SK-N-SH treated with all-trans-retinoic acid at 6 μM for 48 hours (cell line): ENCODE measurements around the gene CRAT.

ENCODE experiments used
- ATAC-seq: fragments of 200-7000 bp; cut with Tn5 transposase; 3 replicates; pipeline ENCODE4 v1.9.1; 2020; ENCODE audit warnings: mild to moderate bottlenecking, moderate library complexity
- ARNTL ChIP-seq: fragments of 450-650 bp; formaldehyde crosslinking; IDR thresholded peaks from 2 replicates; pipeline ENCODE4 v1.5.0; 2020; ENCODE audit warnings: low read depth, mild to moderate bottlenecking, moderate library complexity, borderline replicate concordance
- BACH2 ChIP-seq: fragments of 250-450 bp; sonication (Bioruptor Pico); IDR thresholded peaks from 2 replicates; pipeline ENCODE4 v1.9.0; 2021; ENCODE audit warnings: mild to moderate bottlenecking, borderline replicate concordance
- CSDC2 ChIP-seq: fragments of 250-450 bp; sonication (Bioruptor Pico); IDR thresholded peaks from 2 replicates; pipeline ENCODE4 v1.5.0; 2020; ENCODE audit warnings: mild to moderate bottlenecking, moderate library complexity
- GLIS3 ChIP-seq: fragments of 250-450 bp; sonication (Bioruptor Pico); IDR thresholded peaks from 2 replicates; pipeline ENCODE4 v1.5.0; 2020; ENCODE audit warnings: mild to moderate bottlenecking, moderate library complexity
- ISL1 ChIP-seq: fragments of 250-450 bp; sonication (Bioruptor Pico); IDR thresholded peaks from 2 replicates; pipeline ENCODE4 v2.1.2; 2022; ENCODE audit warnings: mild to moderate bottlenecking, moderate library complexity
- OSR1 ChIP-seq: fragments of 250-450 bp; sonication (Bioruptor Pico); IDR thresholded peaks from 2 replicates; pipeline ENCODE4 v1.8.0; 2022; ENCODE audit warnings: moderate library complexity, mild to moderate bottlenecking, inconsistent platforms
- POU6F1 ChIP-seq: fragments of 250-450 bp; sonication (Bioruptor Pico); IDR thresholded peaks from 2 replicates; pipeline ENCODE4 v1.8.0; 2021; ENCODE audit warnings: low read depth, mild to moderate bottlenecking, moderate library complexity, borderline replicate concordance
- PPARA ChIP-seq: fragments of 250-450 bp; sonication (Bioruptor Pico); IDR thresholded peaks from 2 replicates; pipeline ENCODE4 v1.5.0; 2020; ENCODE audit warnings: mild to moderate bottlenecking, borderline replicate concordance
- SNAI2 ChIP-seq: fragments of 250-450 bp; sonication (Bioruptor Pico); IDR thresholded peaks from 2 replicates; pipeline ENCODE4 v1.5.0; 2020; ENCODE audit warnings: mild to moderate bottlenecking, moderate library complexity
- TCF4 ChIP-seq: fragments of 250-450 bp; sonication (Bioruptor Pico); IDR thresholded peaks from 2 replicates; pipeline ENCODE4 v1.8.0; 2021; ENCODE audit warnings: mild to moderate bottlenecking, moderate library complexity, borderline replicate concordance
- TSHZ2 ChIP-seq: fragments of 250-450 bp; sonication (Bioruptor Pico); IDR thresholded peaks from 2 replicates; pipeline ENCODE4 v1.5.0; 2020; ENCODE audit warnings: mild to moderate bottlenecking, moderate library complexity
- ZC3H10 ChIP-seq: fragments of 250-450 bp; sonication (Bioruptor Pico); IDR thresholded peaks from 2 replicates; pipeline ENCODE4 v1.5.1; 2021; ENCODE audit warnings: mild to moderate bottlenecking, moderate library complexity
- ZFP3 ChIP-seq: fragments of 250-450 bp; sonication (Bioruptor Pico); IDR thresholded peaks from 2 replicates; pipeline ENCODE4 v1.5.0; 2020; ENCODE audit warnings: mild to moderate bottlenecking, moderate library complexity
- ZFP30 ChIP-seq: fragments of 450-650 bp; formaldehyde crosslinking; IDR thresholded peaks from 2 replicates; pipeline ENCODE4 v1.5.0; 2022; ENCODE audit warnings: mild to moderate bottlenecking, moderate library complexity
- ZNF565 ChIP-seq: fragments of 450-650 bp; formaldehyde crosslinking; conservative IDR thresholded peaks from 2 replicates; pipeline ENCODE4 v1.5.0; 2020; ENCODE audit warnings: low read depth, mild to moderate bottlenecking, moderate library complexity
- ZNF8 ChIP-seq: fragments of 450-650 bp; formaldehyde crosslinking; IDR thresholded peaks from 2 replicates; pipeline ENCODE4 v1.5.0; 2020; ENCODE audit warnings: mild to moderate bottlenecking, moderate library complexity
- TF ChIP-seq, protein P1 (sequence below): fragments of 250-450 bp; sonication (Bioruptor Pico); IDR thresholded peaks from 2 replicates; pipeline ENCODE4 v1.8.0; 2020; ENCODE audit warnings: mild to moderate bottlenecking, moderate library complexity, borderline replicate concordance

CRAT gene

DNA sequence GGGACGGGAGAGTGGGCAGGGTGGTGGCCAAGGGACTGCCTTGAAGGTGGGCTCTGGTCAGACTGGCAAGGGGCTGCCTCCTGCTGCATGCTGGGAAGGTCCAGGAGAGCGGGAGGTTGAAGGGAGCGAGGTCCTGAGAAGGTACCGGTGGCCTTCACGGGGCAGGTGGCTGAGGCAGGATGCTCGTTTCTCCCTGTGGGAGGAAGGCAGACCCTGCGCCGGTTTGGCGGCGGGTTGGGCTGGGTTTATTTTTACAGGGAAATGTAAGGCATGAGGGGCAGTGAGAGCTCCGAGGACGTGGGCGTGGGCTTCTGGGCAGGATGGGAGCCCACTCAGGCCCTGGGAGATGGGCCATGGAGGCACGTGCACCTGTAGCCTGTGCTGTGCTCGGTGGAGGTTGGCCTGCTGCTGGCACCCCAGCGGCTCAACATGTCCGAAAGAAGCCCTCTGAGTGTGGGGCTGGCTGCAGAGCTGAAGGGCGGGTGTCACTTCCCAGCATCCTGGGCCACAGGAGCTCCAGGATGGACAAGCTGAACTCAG, 40.1 kb upstream of the CRAT start (continued):
- TF ChIP-seq TSHZ2 (CRISPR knock-in tag) = no peak
- TF ChIP-seq ZC3H10 (CRISPR knock-in tag) = no peak
- TF ChIP-seq ZFP30 (CRISPR knock-in tag) = no peak
- no peak for TF ChIP-seq ARNTL (CRISPR knock-in tag)
- no peak for TF ChIP-seq ISL1 (CRISPR knock-in tag)
- TF ChIP-seq POU6F1 (CRISPR knock-in tag) = no peak
- TF ChIP-seq CSDC2 (CRISPR knock-in tag) = no peak

DNA sequence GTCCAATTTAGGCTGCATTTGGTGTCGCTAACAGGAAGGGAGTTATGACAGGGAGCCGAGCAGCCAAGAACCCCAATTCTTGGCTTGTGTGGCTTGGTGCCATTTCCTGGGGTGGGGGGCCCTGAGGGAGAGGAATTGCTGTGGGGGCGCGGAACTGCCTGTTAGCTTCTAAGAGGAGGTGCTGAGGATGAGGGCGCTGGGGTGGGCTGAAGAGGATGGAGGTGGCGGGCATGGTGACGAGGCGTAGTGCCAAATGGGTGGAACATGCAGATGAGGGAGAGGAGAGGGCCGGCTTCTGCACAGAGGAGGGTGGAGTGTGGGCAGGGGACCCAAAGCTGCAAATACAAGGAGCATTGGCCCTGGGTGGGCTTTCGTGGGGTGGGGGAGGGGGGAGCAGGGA, 39.5 kb upstream of the CRAT start:
- TF ChIP-seq PPARA (CRISPR knock-in tag) = no peak
- no peak for TF ChIP-seq OSR1 (CRISPR knock-in tag)
- TF ChIP-seq BACH2 (CRISPR knock-in tag) = no peak
- no peak for TF ChIP-seq TSHZ2 (CRISPR knock-in tag)
- no peak for TF ChIP-seq TCF4 (CRISPR knock-in tag)
- no peak for TF ChIP-seq ARNTL (CRISPR knock-in tag)
- TF ChIP-seq CSDC2 (CRISPR knock-in tag) = no peak
- no peak for TF ChIP-seq ZFP30 (CRISPR knock-in tag)
- no peak for TF ChIP-seq SNAI2 (CRISPR knock-in tag)
- no peak for TF ChIP-seq POU6F1 (CRISPR knock-in tag)
- TF ChIP-seq ZNF565 (CRISPR knock-in tag) = no peak
- TF ChIP-seq ZFP3 (CRISPR knock-in tag) = no peak
- TF ChIP-seq ZNF8 (CRISPR knock-in tag) = no peak
- TF ChIP-seq, protein P1, sequence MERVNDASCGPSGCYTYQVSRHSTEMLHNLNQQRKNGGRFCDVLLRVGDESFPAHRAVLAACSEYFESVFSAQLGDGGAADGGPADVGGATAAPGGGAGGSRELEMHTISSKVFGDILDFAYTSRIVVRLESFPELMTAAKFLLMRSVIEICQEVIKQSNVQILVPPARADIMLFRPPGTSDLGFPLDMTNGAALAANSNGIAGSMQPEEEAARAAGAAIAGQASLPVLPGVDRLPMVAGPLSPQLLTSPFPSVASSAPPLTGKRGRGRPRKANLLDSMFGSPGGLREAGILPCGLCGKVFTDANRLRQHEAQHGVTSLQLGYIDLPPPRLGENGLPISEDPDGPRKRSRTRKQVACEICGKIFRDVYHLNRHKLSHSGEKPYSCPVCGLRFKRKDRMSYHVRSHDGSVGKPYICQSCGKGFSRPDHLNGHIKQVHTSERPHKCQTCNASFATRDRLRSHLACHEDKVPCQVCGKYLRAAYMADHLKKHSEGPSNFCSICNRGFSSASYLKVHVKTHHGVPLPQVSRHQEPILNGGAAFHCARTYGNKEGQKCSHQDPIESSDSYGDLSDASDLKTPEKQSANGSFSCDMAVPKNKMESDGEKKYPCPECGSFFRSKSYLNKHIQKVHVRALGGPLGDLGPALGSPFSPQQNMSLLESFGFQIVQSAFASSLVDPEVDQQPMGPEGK (CRISPR knock-in tag) = no peak
- no peak for TF ChIP-seq ZC3H10 (CRISPR knock-in tag)
- no peak for TF ChIP-seq GLIS3
- no peak for ATAC-seq

DNA sequence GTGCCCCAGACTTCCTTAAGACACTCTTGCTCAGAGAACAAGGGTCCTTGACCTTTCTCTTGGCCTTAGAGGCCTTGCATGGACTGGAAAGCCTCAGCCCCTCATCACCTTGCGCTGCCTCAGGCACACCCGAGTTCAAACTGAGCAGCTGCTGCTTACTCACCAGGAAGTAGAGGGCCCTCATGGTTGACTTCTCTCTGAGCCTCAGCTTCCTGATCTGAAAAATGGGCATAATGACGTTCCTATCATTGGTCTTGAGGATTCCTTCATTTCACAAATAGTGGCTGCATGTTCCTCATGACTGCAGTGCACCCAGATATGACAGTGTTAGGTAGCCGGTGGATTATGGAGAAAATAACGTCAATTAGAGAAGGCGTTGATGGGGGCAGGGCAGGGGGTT, 38.8 kb upstream of the CRAT start:
- no peak for TF ChIP-seq GLIS3
- ATAC-seq = no peak
